DOHH2 (cell line): Measurements from ENCODE around the gene CPSF4L.
"Not testable (repeated sequence)": the region's sequence is repeated elsewhere in the genome, so short reads cannot be mapped to it uniquely, and the experiment has no call there.

Experiments
- H3F3A ChIP-seq: fragments of 200-600 bp; sonication (generic), shearing (Covaris generic); 2 replicates; pipeline ENCODE4 v1.6.0; 2016; ENCODE audit warnings: antibody characterized with exemption, mild to moderate bottlenecking; ENCODE audit not compliant: control insufficient read depth, insufficient read depth
- H3K27ac ChIP-seq: fragments of 200-600 bp; sonication (generic); 2 replicates; pipeline ENCODE4 v1.5.1; 2014; ENCODE audit warnings: low read depth, mild to moderate bottlenecking, low read length, moderate library complexity
- H3K27me3 ChIP-seq: fragments of 200-600 bp; sonication (generic); 2 replicates; pipeline ENCODE4 v1.6.1; 2014; ENCODE audit warnings: mild to moderate bottlenecking, low read length, mixed read lengths; ENCODE audit not compliant: control insufficient read depth
- H3K36me3 ChIP-seq: fragments of 200-600 bp; sonication (generic); 2 replicates; pipeline ENCODE4 v1.6.1; 2014; ENCODE audit warnings: mild to moderate bottlenecking, low read length, moderate library complexity, mixed read lengths; ENCODE audit not compliant: control insufficient read depth
- H3K4me1 ChIP-seq: fragments of 200-600 bp; sonication (generic); 2 replicates; pipeline ENCODE4 v1.6.1; 2014; ENCODE audit warnings: mild to moderate bottlenecking, low read length, mixed read lengths; ENCODE audit not compliant: control insufficient read depth
- H3K4me2 ChIP-seq: fragments of 200-600 bp; sonication (generic); 2 replicates; pipeline ENCODE4 v1.6.0; 2014; ENCODE audit warnings: mild to moderate bottlenecking, low read length, moderate library complexity
- H3K4me3 ChIP-seq: fragments of 200-600 bp; sonication (generic); 2 replicates; pipeline ENCODE4 v1.5.1; 2014; ENCODE audit warnings: mild to moderate bottlenecking, low read length, mixed read lengths
- H3K79me2 ChIP-seq: fragments of 200-600 bp; sonication (generic); 2 replicates; pipeline ENCODE4 v1.6.1; 2014; ENCODE audit warnings: mild to moderate bottlenecking, low read length, mixed read lengths; ENCODE audit not compliant: control insufficient read depth
- H3K9me2 ChIP-seq: fragments of 200-600 bp; sonication (generic); replicated peaks from 2 replicates; pipeline ENCODE4 v1.6.1; 2014; ENCODE audit warnings: mild to moderate bottlenecking, low read length, mixed read lengths; ENCODE audit not compliant: control insufficient read depth
- H3K9me3 ChIP-seq: fragments of 200-600 bp; sonication (generic); 2 replicates; pipeline ENCODE4 v1.6.1; 2014; ENCODE audit warnings: antibody characterized with exemption, low read length, mixed read lengths; ENCODE audit not compliant: control insufficient read depth, insufficient read depth
- H4K20me1 ChIP-seq: fragments of 200-600 bp; sonication (generic); 2 replicates; pipeline ENCODE4 v1.6.0; 2014; ENCODE audit warnings: low read depth, mild to moderate bottlenecking, antibody characterized with exemption, low read length, moderate library complexity; ENCODE audit not compliant: control insufficient read depth, insufficient read depth
- EZH2phosphoT487 ChIP-seq: fragments of 200-600 bp; sonication (generic); IDR thresholded peaks from 2 replicates; pipeline ENCODE4 v1.6.1; 2017; ENCODE audit warnings: borderline replicate concordance, mild to moderate bottlenecking, antibody characterized with exemption, low read length, moderate library complexity, mixed read lengths
- TF ChIP-seq, protein P1 (sequence below): fragments of 200-600 bp; sonication (generic); IDR thresholded peaks from one replicate; pipeline ENCODE4 v1.5.1; 2014; ENCODE audit warnings: antibody characterized with exemption, mild to moderate bottlenecking, low read depth, low read length; ENCODE audit not compliant: poor library complexity, severe bottlenecking

Gene CPSF4L

DNA sequence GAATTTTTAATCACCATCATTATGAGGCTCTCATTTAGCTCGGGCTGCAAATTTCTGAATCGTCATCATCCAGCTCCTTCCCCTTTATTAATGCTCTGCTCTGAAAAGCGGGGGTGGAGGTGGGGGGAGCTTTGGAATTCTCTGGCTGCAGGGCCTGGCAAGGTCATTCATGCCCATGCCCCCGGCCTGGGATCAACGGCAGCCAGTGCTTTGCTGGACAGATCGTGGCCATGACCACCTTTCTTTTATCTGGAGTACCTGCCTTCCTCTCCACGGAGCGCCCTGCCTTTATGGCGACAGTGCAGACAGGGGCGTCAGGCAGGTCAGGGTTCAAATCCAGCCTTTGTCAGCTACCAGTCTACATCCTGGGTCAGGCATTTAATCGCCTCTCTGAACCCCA lies 5.1 kb upstream of the CPSF4L start:
- Histone ChIP-seq H3F3A (no peaks in the 10 kb centered on the region), H3K36me3 (no peaks in the 10 kb centered on the region), H4K20me1 (no peaks in the 10 kb centered on the region), H3K4me3 (no peak overlapping the region), H3K27ac (no peak overlapping the region), H3K9me2 (no peaks in the 10 kb centered on the region), H3K4me2 (no peak overlapping the region), H3K27me3 (no peaks in the 10 kb centered on the region), H3K9me3 (no peaks in the 10 kb centered on the region), H3K4me1 (peaks cover 9% of the 10 kb centered on the region), H3K79me2 (no peaks in the 10 kb centered on the region)
- TF ChIP-seq EZH2phosphoT487, result no peak
- TF ChIP-seq, protein P1, sequence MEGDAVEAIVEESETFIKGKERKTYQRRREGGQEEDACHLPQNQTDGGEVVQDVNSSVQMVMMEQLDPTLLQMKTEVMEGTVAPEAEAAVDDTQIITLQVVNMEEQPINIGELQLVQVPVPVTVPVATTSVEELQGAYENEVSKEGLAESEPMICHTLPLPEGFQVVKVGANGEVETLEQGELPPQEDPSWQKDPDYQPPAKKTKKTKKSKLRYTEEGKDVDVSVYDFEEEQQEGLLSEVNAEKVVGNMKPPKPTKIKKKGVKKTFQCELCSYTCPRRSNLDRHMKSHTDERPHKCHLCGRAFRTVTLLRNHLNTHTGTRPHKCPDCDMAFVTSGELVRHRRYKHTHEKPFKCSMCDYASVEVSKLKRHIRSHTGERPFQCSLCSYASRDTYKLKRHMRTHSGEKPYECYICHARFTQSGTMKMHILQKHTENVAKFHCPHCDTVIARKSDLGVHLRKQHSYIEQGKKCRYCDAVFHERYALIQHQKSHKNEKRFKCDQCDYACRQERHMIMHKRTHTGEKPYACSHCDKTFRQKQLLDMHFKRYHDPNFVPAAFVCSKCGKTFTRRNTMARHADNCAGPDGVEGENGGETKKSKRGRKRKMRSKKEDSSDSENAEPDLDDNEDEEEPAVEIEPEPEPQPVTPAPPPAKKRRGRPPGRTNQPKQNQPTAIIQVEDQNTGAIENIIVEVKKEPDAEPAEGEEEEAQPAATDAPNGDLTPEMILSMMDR, result no peak

DNA sequence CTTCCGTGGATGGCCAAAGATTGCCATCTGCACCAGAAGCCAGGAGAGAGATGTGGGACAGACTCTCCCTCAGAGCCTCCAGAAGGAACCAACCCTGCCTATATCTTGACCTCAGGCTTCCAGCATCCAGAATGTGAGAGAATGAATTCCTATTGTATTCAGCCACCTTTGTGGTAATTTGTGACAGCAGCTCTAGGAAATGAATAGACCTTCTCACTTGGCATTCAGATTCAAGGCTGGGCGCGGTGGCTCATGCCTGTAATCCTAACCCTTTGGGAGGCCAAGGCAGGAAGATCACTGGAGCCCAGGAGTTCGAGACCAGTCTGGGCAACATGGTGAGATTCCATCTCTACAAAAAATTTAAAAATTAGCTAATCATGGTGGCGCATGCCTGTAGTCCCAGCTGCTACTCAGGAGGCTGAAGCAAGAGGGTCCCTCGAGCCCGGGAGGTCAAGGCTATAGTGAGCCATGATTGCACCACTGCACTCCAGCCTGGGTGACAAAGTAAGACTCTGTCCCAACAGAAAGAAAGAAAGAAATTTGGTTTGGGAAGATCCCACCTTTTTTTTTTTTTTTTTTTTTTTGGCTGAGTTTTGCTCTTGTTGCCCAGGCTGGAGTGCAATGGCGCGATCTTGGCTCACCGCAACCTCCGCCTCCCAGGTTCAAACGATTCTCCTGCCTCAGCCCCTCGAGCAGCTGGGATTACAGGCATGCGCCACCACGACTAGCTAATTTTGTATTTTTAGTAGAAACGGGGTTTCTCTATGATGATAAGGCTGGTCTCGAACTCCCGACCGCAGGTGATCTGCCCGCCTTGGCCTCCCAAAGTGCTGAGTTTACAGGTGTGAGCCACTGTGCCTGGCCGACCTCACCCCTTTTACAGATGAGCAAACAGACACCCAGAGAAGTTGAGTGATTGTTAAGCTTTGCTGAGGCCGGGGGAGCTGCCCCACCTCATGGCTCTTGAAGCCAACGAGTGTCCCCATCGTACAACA lies 4.3 kb upstream of the CPSF4L start:
- no peaks in the 10 kb centered on the region for H3K36me3 ChIP-seq

GRCh38 chr17:73264448-73264847 lies 2.8 kb upstream of the CPSF4L start:
- H3K4me1 ChIP-seq, H3K79me2 ChIP-seq: not testable (repeated sequence)

More for the DNA sequence above, 4.3 kb upstream of the CPSF4L start:
- Histone ChIP-seq H3K4me2 (no peak overlapping the region), H3K4me1 (peaks cover 2% of the 10 kb centered on the region), H3K4me3 (no peak overlapping the region), H3F3A (no peaks in the 10 kb centered on the region), H3K9me3 (no peaks in the 10 kb centered on the region), H3K27me3 (no peaks in the 10 kb centered on the region), H3K27ac (no peak overlapping the region), H4K20me1 (no peaks in the 10 kb centered on the region), H3K79me2 (no peaks in the 10 kb centered on the region), H3K9me2 (no peaks in the 10 kb centered on the region)
- TF ChIP-seq, protein P1, result no peak
- TF ChIP-seq EZH2phosphoT487, result no peak

More at GRCh38 chr17:73264448-73264847, 2.8 kb upstream of the CPSF4L start:
- H3K4me2 ChIP-seq, H3K36me3 ChIP-seq, H4K20me1 ChIP-seq, H3K9me3 ChIP-seq, H3K9me2 ChIP-seq, H3F3A ChIP-seq, H3K27me3 ChIP-seq, H3K27ac ChIP-seq, H3K4me3 ChIP-seq: not testable (repeated sequence)
